Activated CD8-positive, alpha-beta T cell treated with anti-CD3 and anti-CD28 coated beads, Interleukin-2, amount 10 ng/mL, durations not matched to agents 7 days and 5 days (primary cell): ENCODE results near the gene PPIL4. TPM values are rescaled to one million over a fixed set of nuclear protein-coding genes. Genes with fewer than 3 reads are reported as not detected.
A peak's percentile ranks its signal among the peaks of the same experiment; 100 is the strongest.

Experiments used
- ATAC-seq: fragments of 150-1000 bp; cut with Tn5 transposase; one replicate; pipeline ENCODE4 v1.10.0; 2021; ENCODE audit warnings: moderate library complexity
- CTCF ChIA-PET: fragments of 350-600 bp; sonication (Branson Sonifier 250); formaldehyde crosslinking; loops from one replicate; lab custom pipeline; 2021; ENCODE audit warnings: antibody characterized with exemption; lab: Charles Lee
- POLR2A ChIA-PET: fragments of 350-600 bp; sonication (Branson Sonifier 250); formaldehyde crosslinking; loops from one replicate; lab custom pipeline; 2021; ENCODE audit warnings: antibody characterized with exemption; lab: Charles Lee
- DNase-seq: peaks from one replicate; pipeline ENCODE4 v3.0.0-alpha.2; 2020
- H3K27ac Mint-ChIP-seq: one replicate; pipeline ENCODE4 v1.8.0; 2021; ENCODE audit warnings: mild to moderate bottlenecking, mixed read lengths
- H3K27me3 Mint-ChIP-seq: one replicate; pipeline ENCODE4 v1.8.0; 2021; ENCODE audit warnings: low read depth, mixed read lengths
- H3K36me3 Mint-ChIP-seq: one replicate; pipeline ENCODE4 v1.8.0; 2021; ENCODE audit warnings: low read depth, mixed read lengths
- H3K4me1 Mint-ChIP-seq: one replicate; pipeline ENCODE4 v1.8.0; 2021; ENCODE audit warnings: low read depth, mixed read lengths
- H3K4me3 Mint-ChIP-seq: one replicate; pipeline ENCODE4 v1.8.0; 2021; ENCODE audit warnings: mild to moderate bottlenecking, mixed read lengths
- H3K9me3 Mint-ChIP-seq: one replicate; pipeline ENCODE4 v1.8.0; 2022; ENCODE audit warnings: mixed read lengths; ENCODE audit not compliant: insufficient read depth
- total RNA-seq, 2 experiments: library from RNA; stranded (reverse); gene quantifications; one replicate each; pipeline ENCODE4 v1.2.3, GENCODE V29; 2021

Gene PPIL4
- total RNA-seq, 2 experiments from 2014 or later = 17.4 to 18.5 TPM

- Mint-ChIP-seq H3K27me3 (no peaks in the 10 kb centered on the region), H3K4me3 (peak overlapping the region; percentile 84), H3K4me1 (peaks cover 62% of the 10 kb centered on the region), H3K36me3 (peaks cover 3% of the 10 kb centered on the region), H3K9me3 (no peaks in the 10 kb centered on the region), H3K27ac (peak overlapping the region; percentile 95)
- ATAC-seq (no peak), DNase-seq (no peak)
- ChIA-PET CTCF (interaction anchor here (1.0 to 3.9 kb wide), 13 partner anchors 10 to 456 kb away, joined by 3 to 24 read pairs (median 4); no protein-coding TSS in a partner anchor), POLR2A (interaction anchor here (0.7 to 3.3 kb wide), 12 partner anchors 9 to 408 kb away, joined by 3 to 26 read pairs (median 4); partner anchors contain the start of genes PPIL4 and TAB2)
These were observed 61.8 kb downstream of the PPIL4 start for GRCh38 chr6:149483849-149484655.

GRCh38 chr6:149483334-149483725 is 62.5 kb downstream of the PPIL4 start:
- CTCF ChIA-PET = interaction anchor here (0.9 to 3.9 kb wide), 8 partner anchors 10 to 455 kb away, joined by 3 to 24 read pairs (median 4); no protein-coding TSS in a partner anchor
- Mint-ChIP-seq H3K4me1 (peaks cover 58% of the 10 kb centered on the region), H3K36me3 (peaks cover 3% of the 10 kb centered on the region), H3K27ac (peak overlapping the region; percentile 95), H3K27me3 (no peaks in the 10 kb centered on the region), H3K9me3 (no peaks in the 10 kb centered on the region), H3K4me3 (peak overlapping the region; percentile 84)
- POLR2A ChIA-PET = interaction anchor here (0.8 to 3.0 kb wide), 8 partner anchors 10 to 408 kb away, joined by 3 to 13 read pairs (median 6); partner anchors contain the start of genes PPIL4 and TAB2
- DNase-seq = no peak
- no peak for ATAC-seq

DNA sequence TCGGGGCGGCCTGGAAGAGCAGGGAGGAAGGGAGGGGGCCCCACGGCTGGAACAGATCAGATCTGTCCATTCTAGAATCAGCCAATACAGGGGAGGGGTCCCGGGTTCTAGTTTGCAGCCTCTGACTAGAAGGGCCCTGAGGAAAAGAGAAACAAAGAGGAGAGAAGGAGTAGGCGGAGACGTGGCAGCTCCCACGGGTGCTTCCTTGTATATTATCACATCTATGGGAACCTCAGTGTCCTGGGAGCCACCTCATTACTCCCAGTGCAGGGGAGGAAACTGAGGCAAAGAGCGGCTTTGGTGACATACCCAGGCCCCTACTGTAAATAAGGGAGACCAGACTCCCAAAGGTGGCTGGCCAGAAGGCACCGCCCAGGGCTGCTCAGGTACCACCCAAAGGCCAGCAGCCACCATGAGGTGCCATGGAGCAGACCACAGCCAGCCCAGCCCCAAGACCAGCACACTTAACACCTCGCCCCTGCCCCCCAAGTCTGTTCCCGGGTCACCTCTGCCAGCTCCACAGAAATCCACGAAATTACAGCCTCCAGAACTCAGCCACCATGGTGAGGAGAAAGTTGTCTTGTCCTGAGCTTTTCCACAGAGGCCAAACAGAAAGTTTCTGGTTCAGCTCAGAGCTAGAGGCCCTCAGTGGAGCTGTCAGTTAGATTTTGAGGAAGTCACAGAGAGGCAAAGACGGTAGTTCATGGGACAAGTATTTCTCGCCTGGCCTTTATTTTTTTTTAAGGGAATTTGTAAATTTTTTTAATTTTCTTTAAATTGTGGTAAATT is 63.1 kb downstream of the PPIL4 start:
- ATAC-seq = peak; percentile 22
- Mint-ChIP-seq H3K4me1 (peaks cover 58% of the 10 kb centered on the region), H3K4me3 (peak overlapping the region; percentile 84), H3K36me3 (peaks cover 3% of the 10 kb centered on the region), H3K27ac (peak overlapping the region; percentile 96), H3K9me3 (no peaks in the 10 kb centered on the region), H3K27me3 (no peaks in the 10 kb centered on the region)
- POLR2A ChIA-PET = interaction anchor here (0.6 to 3.0 kb wide), 5 partner anchors 29 to 451 kb away, joined by 3 to 13 read pairs (median 4); partner anchors contain the start of gene PPIL4
- CTCF ChIA-PET = interaction anchor here (0.9 to 3.9 kb wide), 7 partner anchors 9 to 454 kb away, joined by 3 to 24 read pairs (median 4); no protein-coding TSS in a partner anchor
- DNase-seq = peak; percentile 42

- no peak for DNase-seq
- ChIA-PET CTCF (no interaction called here), POLR2A (no interaction called here)
These were observed 65.2 kb downstream of the PPIL4 start for GRCh38 chr6:149480502-149481280.

DNA sequence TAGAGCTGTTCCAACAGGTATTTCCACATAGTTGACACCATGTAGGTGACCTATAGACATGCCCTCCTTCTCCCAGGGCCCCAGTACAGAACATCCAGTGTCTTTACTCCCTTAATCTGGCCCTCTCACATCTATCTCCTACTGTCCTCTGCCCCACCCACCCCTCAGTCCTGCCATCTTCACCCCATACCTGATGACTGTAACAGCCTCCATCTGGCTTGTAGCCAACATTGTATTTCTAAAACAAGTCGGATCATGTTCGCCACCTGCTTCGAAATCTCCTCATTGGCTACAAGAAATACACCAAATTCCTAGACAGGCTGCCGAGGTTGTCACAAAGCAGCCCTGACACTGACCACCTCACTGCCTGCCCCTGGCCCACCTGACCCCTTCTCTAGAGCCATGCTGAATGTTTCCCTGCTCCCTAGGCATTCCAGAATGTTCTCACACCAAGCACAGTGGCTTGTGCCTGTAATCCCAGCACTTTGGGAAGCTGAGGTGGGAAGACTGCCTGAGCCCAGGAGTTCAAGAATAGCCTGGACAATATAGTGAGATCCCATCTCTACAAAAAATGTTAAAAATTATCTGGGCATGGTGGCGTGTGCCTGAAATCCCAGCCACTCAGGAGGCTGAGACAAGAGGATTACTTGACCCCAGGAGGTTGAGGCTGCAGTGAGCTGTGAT is 67.1 kb downstream of the PPIL4 start:
- peaks cover 37% of the 10 kb centered on the region for H3K4me1 Mint-ChIP-seq
- H3K9me3 Mint-ChIP-seq = no peaks in the 10 kb centered on the region
- no peak overlapping the region for H3K27ac Mint-ChIP-seq
- H3K27me3 Mint-ChIP-seq = no peaks in the 10 kb centered on the region
- DNase-seq (no peak), ATAC-seq (no peak)
- POLR2A ChIA-PET = interaction anchor here (0.6 kb wide), 1 partner anchor 11 kb away, joined by 3 read pairs; no protein-coding TSS in a partner anchor
- H3K4me3 Mint-ChIP-seq = no peak overlapping the region
- peaks cover 3% of the 10 kb centered on the region for H3K36me3 Mint-ChIP-seq
- CTCF ChIA-PET = interaction anchor here (1.2 kb wide), 1 partner anchor 47 kb away, joined by 6 read pairs; no protein-coding TSS in a partner anchor

More at GRCh38 chr6:149480502-149481280, 65.2 kb downstream of the PPIL4 start:
- peak overlapping the region; percentile 96 for H3K27ac Mint-ChIP-seq
- no peak for ATAC-seq
- H3K27me3 Mint-ChIP-seq = no peaks in the 10 kb centered on the region
- peaks cover 52% of the 10 kb centered on the region for H3K4me1 Mint-ChIP-seq
- H3K36me3 Mint-ChIP-seq = peaks cover 3% of the 10 kb centered on the region
- no peaks in the 10 kb centered on the region for H3K9me3 Mint-ChIP-seq
- peak overlapping the region; percentile 84 for H3K4me3 Mint-ChIP-seq

GRCh38 chr6:149477544-149477943 is 68.3 kb downstream of the PPIL4 start:
- no peak overlapping the region for H3K27ac Mint-ChIP-seq
- no peaks in the 10 kb centered on the region for H3K9me3 Mint-ChIP-seq
- peaks cover 39% of the 10 kb centered on the region for H3K4me1 Mint-ChIP-seq
- H3K4me3 Mint-ChIP-seq = no peak overlapping the region
- DNase-seq (no peak), ATAC-seq (no peak)
- POLR2A ChIA-PET = no interaction called here
- peaks cover 3% of the 10 kb centered on the region for H3K36me3 Mint-ChIP-seq
- no peaks in the 10 kb centered on the region for H3K27me3 Mint-ChIP-seq
- CTCF ChIA-PET = interaction anchor here (0.6 kb wide), 1 partner anchor 40 kb away, joined by 3 read pairs; no protein-coding TSS in a partner anchor

GRCh38 chr6:149476789-149477455 is 68.9 kb downstream of the PPIL4 start:
- ATAC-seq (no peak), DNase-seq (no peak)
- H3K27me3 Mint-ChIP-seq = no peaks in the 10 kb centered on the region
- ChIA-PET CTCF (no interaction called here), POLR2A (no interaction called here)
- no peak overlapping the region for H3K4me3 Mint-ChIP-seq
- peaks cover 3% of the 10 kb centered on the region for H3K36me3 Mint-ChIP-seq
- H3K9me3 Mint-ChIP-seq = no peaks in the 10 kb centered on the region
- H3K4me1 Mint-ChIP-seq = peaks cover 40% of the 10 kb centered on the region
- H3K27ac Mint-ChIP-seq = no peak overlapping the region

- no peak overlapping the region for H3K27ac Mint-ChIP-seq
- no peaks in the 10 kb centered on the region for H3K9me3 Mint-ChIP-seq
- H3K27me3 Mint-ChIP-seq = no peaks in the 10 kb centered on the region
- no peak overlapping the region for H3K4me3 Mint-ChIP-seq
- peaks cover 26% of the 10 kb centered on the region for H3K4me1 Mint-ChIP-seq
- ATAC-seq (no peak), DNase-seq (no peak)
- ChIA-PET CTCF (interaction anchor here (0.7 to 3.1 kb wide), 9 partner anchors 10 to 446 kb away, joined by 3 to 28 read pairs (median 3); partner anchors contain the start of gene ZC3H12D), POLR2A (interaction anchor here (0.5 to 1.1 kb wide), 2 partner anchors 7 to 20 kb away, joined by 3 read pairs; no protein-coding TSS in a partner anchor)
- no peaks in the 10 kb centered on the region for H3K36me3 Mint-ChIP-seq
These were observed 71.5 kb downstream of the PPIL4 start for GRCh38 chr6:149474108-149474935.
